Hepatocyte (in vitro differentiated cells): ENCODE measurements around the gene CHST15. TPM values are rescaled to one million over a fixed set of nuclear protein-coding genes. Genes with fewer than 3 reads are reported as not detected.

Experiments used
- DNase-seq: peaks from one replicate; pipeline ENCODE4 v3.0.0-alpha.2; 2016; ENCODE audit warnings: low spot score
- H2AFZ ChIP-seq: fragments of 200-600 bp; sonication (generic); 2 replicates; pipeline ENCODE4 v1.6.0; 2016; ENCODE audit warnings: antibody characterized with exemption, mild to moderate bottlenecking
- H3K27ac ChIP-seq: fragments of 200-600 bp; sonication (generic); 2 replicates; pipeline ENCODE4 v1.5.1; 2016; ENCODE audit warnings: mild to moderate bottlenecking
- H3K27me3 ChIP-seq: fragments of 200-600 bp; sonication (generic); 2 replicates; pipeline ENCODE4 v1.6.1; 2016
- H3K36me3 ChIP-seq: fragments of 200-600 bp; sonication (generic); replicated peaks from 2 replicates; pipeline ENCODE4 v1.5.1; 2016; ENCODE audit warnings: low read depth; ENCODE audit not compliant: insufficient read depth
- H3K4me1 ChIP-seq: fragments of 200-600 bp; sonication (generic); 2 replicates; pipeline ENCODE4 v1.5.1; 2016; ENCODE audit warnings: mild to moderate bottlenecking, moderate library complexity; ENCODE audit not compliant: insufficient read depth
- H3K4me2 ChIP-seq: fragments of 200-600 bp; sonication (generic); 2 replicates; pipeline ENCODE4 v1.6.0; 2016
- H3K4me3 ChIP-seq: fragments of 200-600 bp; sonication (generic); 2 replicates; pipeline ENCODE4 v1.5.1; 2016; ENCODE audit warnings: mild to moderate bottlenecking
- H3K79me2 ChIP-seq: fragments of 200-600 bp; sonication (generic); 2 replicates; pipeline ENCODE4 v1.6.0; 2017; ENCODE audit warnings: mild to moderate bottlenecking
- H3K9me2 ChIP-seq: fragments of 200-600 bp; sonication (generic); replicated peaks from 2 replicates; pipeline ENCODE4 v1.6.0; 2017; ENCODE audit warnings: mild to moderate bottlenecking; ENCODE audit not compliant: insufficient read depth
- H3K9me3 ChIP-seq: fragments of 200-600 bp; sonication (generic); 2 replicates; pipeline ENCODE4 v1.5.1; 2016; ENCODE audit warnings: low read depth, mild to moderate bottlenecking
- H4K20me1 ChIP-seq: fragments of 200-600 bp; sonication (generic); 2 replicates; pipeline ENCODE4 v1.6.0; 2016; ENCODE audit warnings: mild to moderate bottlenecking; ENCODE audit not compliant: insufficient read depth, poor library complexity, severe bottlenecking
- EZH2 ChIP-seq: fragments of 200-600 bp; sonication (generic); IDR thresholded peaks from 2 replicates; pipeline ENCODE4 v1.6.1; 2016; ENCODE audit warnings: antibody characterized with exemption, mild to moderate bottlenecking, borderline replicate concordance
- EZH2phosphoT487 ChIP-seq: fragments of 200-600 bp; sonication (generic); IDR thresholded peaks from one replicate; pipeline ENCODE4 v1.6.1; 2018; ENCODE audit warnings: antibody characterized with exemption, mild to moderate bottlenecking, low read depth, moderate library complexity; ENCODE audit not compliant: unreplicated experiment, severe bottlenecking
- WGBS: methylation state at CpG from one replicate; pipeline ENCODE4 v1.1.6; 2016; ENCODE audit warnings: low lambda C conversion rate; ENCODE audit errors: missing lambda C conversion rate; 5-methylcytosine and 5-hydroxymethylcytosine counted together
- polyA plus RNA-seq: library from polyadenylated mRNA; unstranded; fragments of >200 nt; fragmentation: Nextera tagmentation; extraction: Ambion mirVana; gene quantifications from 2 replicates; pipeline ENCODE4 v1.2.1, GENCODE V29; 2016
- total RNA-seq: library from RNA; depleted of rRNA; stranded (reverse); fragments of >200 nt; gene quantifications from 2 replicates; pipeline ENCODE4 v1.2.3, GENCODE V29; 2014
- TF ChIP-seq, protein P1 (sequence below): fragments of 200-600 bp; sonication (generic); IDR thresholded peaks from 2 replicates; pipeline ENCODE4 v1.5.1; 2016; ENCODE audit warnings: antibody characterized with exemption, mild to moderate bottlenecking; ENCODE audit not compliant: poor library complexity

CHST15 gene
- total and polyA plus RNA-seq, 2 experiments from 2014 or later = 3.9 to 4.5 TPM

DNA sequence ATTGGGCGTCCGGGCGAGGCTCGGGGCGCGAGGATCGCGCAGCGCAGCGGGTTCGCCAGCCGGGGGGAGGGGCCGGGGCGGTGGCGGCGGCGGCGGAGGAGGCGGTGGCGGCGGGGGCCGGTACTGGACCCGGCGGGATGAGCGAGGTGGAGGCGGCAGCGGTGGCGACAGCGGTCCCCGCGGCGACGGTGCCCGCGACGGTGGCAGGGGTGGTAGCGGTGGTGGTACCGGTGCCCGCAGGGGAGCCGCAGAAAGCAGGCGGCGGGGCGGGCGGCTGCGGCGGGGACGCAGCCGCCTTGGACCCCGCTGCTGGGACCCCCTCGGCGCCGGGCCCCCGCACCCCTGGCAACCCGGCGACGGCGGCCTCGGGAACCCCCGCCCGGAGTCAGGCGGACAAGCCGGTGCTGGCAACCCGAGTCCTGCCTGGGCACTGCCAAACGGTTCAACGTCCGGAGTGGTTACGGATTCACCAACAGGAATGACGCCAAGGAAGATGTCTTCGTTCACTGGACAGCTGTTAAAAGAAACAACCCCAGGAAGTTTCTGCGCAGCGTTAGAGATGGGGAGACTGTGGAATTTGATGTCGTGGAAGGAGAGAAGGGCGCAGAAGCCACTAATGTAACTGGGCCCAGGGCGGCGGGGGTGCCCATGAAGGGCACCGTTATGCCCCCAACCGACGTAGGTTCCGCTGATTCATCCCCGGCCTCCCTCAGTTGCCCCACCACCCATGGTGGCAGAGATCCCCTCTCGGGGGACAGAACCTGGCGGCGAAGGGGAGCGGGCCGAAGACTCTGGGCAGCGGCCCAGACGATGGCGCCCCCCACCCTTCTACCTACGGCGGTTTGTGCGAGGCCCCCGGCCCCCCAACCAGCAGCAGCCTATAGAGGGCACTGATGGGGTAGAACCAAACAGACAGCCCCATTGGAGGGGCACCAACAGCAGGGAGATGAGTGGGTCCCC lies 101.5 kb downstream of the CHST15 start:
- Histone ChIP-seq H3K4me3 (no peak overlapping the region), H3K79me2 (no peaks in the 10 kb centered on the region), H3K36me3 (no peaks in the 10 kb centered on the region), H3K27me3 (no peaks in the 10 kb centered on the region), H3K9me2 (no peaks in the 10 kb centered on the region), H2AFZ (no peak overlapping the region), H4K20me1 (no peaks in the 10 kb centered on the region), H3K9me3 (no peaks in the 10 kb centered on the region), H3K27ac (no peak overlapping the region), H3K4me1 (peaks cover 12% of the 10 kb centered on the region), H3K4me2 (no peak overlapping the region)
- over 99% methylated on average over 25 of the region's 92 CpGs for WGBS
- TF ChIP-seq EZH2 (no peak), EZH2phosphoT487 (no peak)
- TF ChIP-seq, protein P1, sequence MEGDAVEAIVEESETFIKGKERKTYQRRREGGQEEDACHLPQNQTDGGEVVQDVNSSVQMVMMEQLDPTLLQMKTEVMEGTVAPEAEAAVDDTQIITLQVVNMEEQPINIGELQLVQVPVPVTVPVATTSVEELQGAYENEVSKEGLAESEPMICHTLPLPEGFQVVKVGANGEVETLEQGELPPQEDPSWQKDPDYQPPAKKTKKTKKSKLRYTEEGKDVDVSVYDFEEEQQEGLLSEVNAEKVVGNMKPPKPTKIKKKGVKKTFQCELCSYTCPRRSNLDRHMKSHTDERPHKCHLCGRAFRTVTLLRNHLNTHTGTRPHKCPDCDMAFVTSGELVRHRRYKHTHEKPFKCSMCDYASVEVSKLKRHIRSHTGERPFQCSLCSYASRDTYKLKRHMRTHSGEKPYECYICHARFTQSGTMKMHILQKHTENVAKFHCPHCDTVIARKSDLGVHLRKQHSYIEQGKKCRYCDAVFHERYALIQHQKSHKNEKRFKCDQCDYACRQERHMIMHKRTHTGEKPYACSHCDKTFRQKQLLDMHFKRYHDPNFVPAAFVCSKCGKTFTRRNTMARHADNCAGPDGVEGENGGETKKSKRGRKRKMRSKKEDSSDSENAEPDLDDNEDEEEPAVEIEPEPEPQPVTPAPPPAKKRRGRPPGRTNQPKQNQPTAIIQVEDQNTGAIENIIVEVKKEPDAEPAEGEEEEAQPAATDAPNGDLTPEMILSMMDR = no peak
- DNase-seq = no peak

DNA sequence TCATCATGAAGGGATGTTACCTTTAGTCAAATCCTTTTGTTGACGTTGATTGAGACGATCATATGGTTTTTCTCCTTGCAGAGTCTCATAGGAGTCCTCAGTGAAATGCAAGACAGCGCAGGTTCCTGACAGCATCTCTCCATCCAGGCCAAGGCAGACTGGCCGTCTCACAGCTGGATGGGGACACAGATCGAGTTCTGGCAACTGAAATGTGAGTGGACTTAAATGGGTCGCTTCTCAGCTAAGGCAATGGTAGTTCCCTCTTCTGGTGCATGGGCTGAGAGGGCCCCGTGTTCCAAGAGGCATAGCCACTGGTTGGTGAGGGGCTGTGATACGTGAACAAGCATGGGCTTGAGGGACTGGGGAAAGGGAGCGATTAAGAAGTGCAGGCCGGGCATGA lies 102.5 kb downstream of the CHST15 start:
- Histone ChIP-seq H3K4me2 (no peak overlapping the region), H4K20me1 (no peaks in the 10 kb centered on the region), H3K27ac (no peak overlapping the region), H3K27me3 (no peaks in the 10 kb centered on the region), H3K4me3 (no peak overlapping the region), H3K4me1 (peaks cover 12% of the 10 kb centered on the region), H2AFZ (no peak overlapping the region), H3K9me2 (no peaks in the 10 kb centered on the region), H3K36me3 (no peaks in the 10 kb centered on the region), H3K9me3 (no peaks in the 10 kb centered on the region), H3K79me2 (no peaks in the 10 kb centered on the region)
- 97% methylated on average over 10 of the region's 10 CpGs for WGBS
- no peak for DNase-seq
- TF ChIP-seq EZH2phosphoT487 = no peak
- TF ChIP-seq, protein P1 = no peak
- TF ChIP-seq EZH2 = no peak

DNA sequence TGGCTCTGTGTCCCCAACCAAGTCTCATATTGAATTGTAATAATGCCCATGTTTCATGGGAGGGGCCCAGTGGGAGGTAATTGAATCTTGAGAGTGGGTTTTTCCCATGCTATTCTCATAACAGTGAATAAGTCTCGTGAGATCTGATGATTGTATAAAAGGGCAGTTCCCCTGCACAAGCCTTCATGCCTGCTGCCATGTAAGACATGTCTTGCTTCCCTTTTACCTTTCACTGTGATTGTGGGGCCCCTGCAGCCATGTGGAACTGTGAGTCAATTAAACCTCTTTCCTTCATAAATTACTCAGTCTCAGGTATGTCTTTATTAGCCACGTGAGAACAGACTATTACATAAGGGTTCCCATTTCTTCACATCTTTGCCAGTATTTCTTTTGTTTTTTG lies 104.7 kb downstream of the CHST15 start:
- Histone ChIP-seq H3K9me3 (no peaks in the 10 kb centered on the region), H3K4me3 (no peak overlapping the region), H2AFZ (no peak overlapping the region), H3K9me2 (no peaks in the 10 kb centered on the region), H3K79me2 (no peaks in the 10 kb centered on the region), H3K27ac (no peak overlapping the region), H3K36me3 (no peaks in the 10 kb centered on the region), H3K4me1 (no peaks in the 10 kb centered on the region), H3K27me3 (no peaks in the 10 kb centered on the region), H4K20me1 (no peaks in the 10 kb centered on the region), H3K4me2 (no peak overlapping the region)
- no peak for DNase-seq
- 69% methylated on average over 2 of the region's 2 CpGs for WGBS
- no peak for TF ChIP-seq EZH2phosphoT487
- TF ChIP-seq, protein P1 = no peak
- no peak for TF ChIP-seq EZH2
